D721Med (cell line): ENCODE data around the gene MINPP1.
"Not testable (repeated sequence)": the region's sequence is repeated elsewhere in the genome, so short reads cannot be mapped to it uniquely, and the experiment has no call there.

Experiments
- DNase-seq: peaks from one replicate; pipeline ENCODE4 v3.0.0; 2011; ENCODE audit warnings: low spot score; ENCODE audit not compliant: insufficient read length
- FAIRE-seq: peaks from 2 replicates; lab custom pipeline; 2011; peaks lifted over from hg19 to GRCh38; lab: Jason Lieb, UNC
- TF ChIP-seq, protein P1 (sequence below): IDR thresholded peaks from 2 replicates; pipeline ENCODE4 v1.5.1; 2012; ENCODE audit warnings: mild to moderate bottlenecking, control low read depth; ENCODE audit not compliant: insufficient read depth; ENCODE audit errors: missing control alignments

MINPP1 gene

DNA sequence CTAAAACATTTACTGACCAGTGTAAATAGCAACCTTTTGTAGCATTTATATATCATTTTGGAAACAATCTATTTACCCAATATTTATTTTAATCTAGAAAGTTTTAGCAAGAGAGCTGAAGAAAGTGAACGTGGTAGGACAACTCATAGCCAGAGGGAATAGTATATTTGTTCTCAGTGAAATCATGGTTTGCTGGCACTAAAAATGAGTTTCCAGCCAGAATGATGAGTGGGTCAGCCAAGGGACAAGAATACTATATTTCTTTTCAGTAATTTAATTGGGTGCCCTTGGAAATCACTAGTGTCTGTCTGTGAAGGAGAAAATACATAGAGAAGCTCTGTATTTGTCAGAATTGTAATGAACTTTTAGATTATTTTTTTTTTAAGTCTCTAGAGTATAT is 74.9 kb downstream of the MINPP1 start:
- FAIRE-seq (no peak), DNase-seq (no peak)
- TF ChIP-seq, protein P1, sequence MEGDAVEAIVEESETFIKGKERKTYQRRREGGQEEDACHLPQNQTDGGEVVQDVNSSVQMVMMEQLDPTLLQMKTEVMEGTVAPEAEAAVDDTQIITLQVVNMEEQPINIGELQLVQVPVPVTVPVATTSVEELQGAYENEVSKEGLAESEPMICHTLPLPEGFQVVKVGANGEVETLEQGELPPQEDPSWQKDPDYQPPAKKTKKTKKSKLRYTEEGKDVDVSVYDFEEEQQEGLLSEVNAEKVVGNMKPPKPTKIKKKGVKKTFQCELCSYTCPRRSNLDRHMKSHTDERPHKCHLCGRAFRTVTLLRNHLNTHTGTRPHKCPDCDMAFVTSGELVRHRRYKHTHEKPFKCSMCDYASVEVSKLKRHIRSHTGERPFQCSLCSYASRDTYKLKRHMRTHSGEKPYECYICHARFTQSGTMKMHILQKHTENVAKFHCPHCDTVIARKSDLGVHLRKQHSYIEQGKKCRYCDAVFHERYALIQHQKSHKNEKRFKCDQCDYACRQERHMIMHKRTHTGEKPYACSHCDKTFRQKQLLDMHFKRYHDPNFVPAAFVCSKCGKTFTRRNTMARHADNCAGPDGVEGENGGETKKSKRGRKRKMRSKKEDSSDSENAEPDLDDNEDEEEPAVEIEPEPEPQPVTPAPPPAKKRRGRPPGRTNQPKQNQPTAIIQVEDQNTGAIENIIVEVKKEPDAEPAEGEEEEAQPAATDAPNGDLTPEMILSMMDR: no peak

DNA sequence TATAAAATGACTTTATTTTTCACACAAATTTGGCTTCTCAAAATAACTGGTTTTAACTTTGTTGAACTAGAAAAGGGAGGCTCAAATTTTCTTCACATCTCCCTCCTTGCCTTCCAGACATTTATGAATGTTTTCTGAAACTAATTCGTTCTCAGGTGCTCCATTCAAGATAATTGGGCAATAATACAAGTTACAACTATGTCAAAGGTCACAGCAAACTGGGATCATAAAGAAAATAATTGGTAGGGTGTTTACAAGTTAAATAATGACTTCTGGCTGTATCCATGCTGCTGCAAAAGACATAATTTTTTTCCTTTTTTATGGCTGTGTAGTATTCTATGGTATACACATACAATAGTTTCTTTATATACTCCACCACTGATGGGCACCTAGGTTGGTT is 75.3 kb downstream of the MINPP1 start:
- TF ChIP-seq, protein P1: no peak
- no peak for DNase-seq
- no peak for FAIRE-seq

DNA sequence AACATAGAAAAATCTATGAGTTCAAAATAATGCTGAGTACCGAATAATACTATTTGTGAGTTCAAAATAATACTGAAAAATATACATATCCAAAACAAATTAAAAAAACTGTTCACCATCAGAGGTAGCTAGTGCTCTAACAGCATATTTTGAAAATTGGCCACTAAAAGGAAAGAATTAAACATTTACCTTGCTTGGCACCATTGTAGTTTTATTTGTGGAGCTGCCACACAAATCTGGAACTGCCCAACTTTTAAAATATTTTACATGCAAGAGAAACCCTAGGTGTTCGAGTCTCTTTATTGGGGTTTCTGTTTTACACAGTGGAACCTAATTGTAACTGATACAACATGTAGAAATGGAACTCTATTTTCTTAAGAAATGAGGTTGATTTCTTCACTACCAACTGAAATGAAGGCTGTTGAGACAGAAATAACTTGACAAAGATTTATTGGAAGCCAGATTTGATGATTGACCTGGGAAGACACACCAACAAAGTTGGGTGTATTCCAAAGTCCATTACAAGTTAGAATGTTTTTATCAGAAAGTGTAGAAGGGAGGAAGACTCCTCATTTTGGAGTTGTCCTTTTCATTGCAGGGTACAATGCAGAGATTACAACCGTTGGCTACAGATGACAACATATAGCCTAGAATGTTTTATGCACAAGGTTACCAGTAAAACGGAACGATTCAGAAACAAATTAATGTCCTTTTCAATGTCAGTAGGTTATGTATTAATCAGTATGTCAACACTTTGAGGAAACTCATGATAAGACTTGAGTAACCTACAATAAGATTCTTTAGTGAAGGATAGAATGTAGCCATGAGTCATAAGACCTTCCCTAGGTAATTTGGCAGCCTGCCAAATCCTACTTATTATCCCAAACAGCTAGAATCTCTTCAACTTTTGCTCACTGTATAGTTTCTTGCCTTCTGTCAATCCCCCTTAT is 81.1 kb downstream of the MINPP1 start:
- FAIRE-seq (peak; percentile 53), DNase-seq (no peak)
- TF ChIP-seq, protein P1: no peak

DNA sequence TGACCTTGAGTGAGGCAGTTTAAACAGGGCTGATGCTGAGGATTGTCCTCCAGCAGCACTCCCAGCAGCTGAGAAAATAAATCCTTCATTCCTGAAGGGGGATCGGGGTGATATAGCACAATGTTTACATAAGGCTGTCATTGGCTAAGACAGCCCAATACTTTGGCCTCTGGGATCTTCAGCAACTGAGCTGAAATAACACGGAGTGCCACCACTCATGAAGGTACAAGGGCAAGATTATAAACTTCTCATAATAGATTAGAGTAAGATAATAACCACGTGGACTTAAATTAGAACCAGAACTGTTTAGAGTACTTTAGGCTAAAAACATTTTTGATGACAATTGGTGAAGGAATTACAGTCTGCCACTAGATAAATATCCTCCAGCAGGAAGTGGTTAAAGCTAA is 85.0 kb downstream of the MINPP1 start:
- DNase-seq: no peak
- TF ChIP-seq, protein P1: no peak
- no peak for FAIRE-seq

DNA sequence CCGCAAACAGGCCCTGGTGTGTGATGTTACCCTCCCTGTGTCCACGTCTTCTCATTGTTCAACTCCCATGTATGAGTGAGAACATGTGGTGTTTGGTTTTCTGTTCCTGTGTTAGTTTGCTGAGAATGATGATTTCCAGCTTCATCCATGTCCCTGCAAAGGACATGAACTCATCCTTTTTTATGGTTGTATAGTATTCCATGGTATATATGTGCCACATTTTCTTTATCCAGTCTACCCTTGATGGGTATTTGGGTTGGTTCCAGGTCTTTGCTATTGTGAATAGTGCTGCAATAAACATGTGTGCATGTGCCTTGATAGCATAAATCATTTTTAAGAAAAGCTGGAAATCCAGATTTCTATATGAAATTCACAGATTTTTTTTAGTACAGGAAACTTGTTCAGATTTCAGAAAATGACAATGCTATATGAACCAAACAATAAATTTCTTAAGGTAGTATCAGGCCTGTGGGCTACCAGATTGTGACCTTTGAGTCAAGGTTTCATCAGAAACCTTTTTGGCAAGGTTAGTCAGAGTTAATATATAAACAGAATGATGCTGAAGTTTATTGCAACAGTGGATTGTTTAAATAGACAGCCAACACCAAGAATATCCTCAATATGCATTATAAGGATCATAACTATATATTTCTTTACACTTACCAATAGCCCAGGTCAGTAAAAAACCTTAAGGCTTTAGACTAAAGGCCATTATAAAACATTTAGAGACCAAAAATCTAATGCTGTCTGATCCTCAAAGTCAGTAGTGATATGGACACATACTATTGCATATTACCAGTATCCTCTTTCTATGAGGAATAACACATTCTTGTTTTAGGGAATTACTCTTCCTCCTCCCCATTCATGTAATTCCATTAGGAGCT is 86.3 kb downstream of the MINPP1 start:
- TF ChIP-seq, protein P1: no peak
- DNase-seq: no peak
- no peak for FAIRE-seq

DNA sequence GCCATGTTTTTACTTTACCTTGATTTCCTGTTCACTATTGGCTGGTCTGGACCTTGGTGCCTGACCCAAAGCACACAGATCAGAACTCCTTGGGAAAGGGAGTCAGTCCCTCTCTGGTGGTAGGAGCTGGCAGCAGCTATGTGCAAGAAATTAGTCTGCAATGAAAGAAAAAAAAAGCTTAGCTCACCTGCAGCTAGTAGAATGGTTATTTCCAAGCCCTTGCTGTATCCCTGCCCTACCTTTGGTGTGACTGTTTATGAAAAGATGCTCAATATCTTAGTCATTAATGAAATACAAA is 86.8 kb downstream of the MINPP1 start:
- DNase-seq: no peak

DNA sequence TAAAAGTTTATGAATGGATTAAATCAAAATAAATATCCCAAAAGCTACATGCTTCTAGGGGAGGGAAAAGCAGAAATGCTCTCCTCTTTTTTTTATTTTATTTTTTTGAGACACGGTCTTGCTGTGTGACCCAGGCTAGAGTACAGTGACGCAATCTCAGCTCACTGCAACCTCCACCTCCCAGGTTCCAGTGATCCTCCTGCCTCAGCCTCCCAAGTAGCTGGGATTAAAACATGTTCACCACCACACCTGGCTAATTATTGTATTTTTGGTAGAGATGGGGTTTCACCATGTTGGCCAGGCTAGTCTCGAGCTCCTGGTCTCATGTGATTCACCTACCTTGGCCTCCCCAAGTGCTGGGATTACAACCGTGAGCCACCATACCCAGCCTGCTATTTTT is 88.2 kb downstream of the MINPP1 start:
- DNase-seq, FAIRE-seq: not testable (repeated sequence)

More for the DNA sequence above, 86.8 kb downstream of the MINPP1 start:
- TF ChIP-seq, protein P1: no peak
- no peak for FAIRE-seq
